LNCaP clone FGC (cell line): ENCODE data around the gene INO80B.

Source experiments
- DNase-seq: peaks from one replicate; pipeline ENCODE4 v3.0.0-alpha.2; 2011; ENCODE audit warnings: low read depth
- H3K4me3 ChIP-seq: 2 replicates; pipeline ENCODE4 v1.5.1; 2011; ENCODE audit warnings: mild to moderate bottlenecking, low read depth, low read length, control low read depth
- TF ChIP-seq, protein P1 (sequence below): IDR thresholded peaks from 2 replicates; pipeline ENCODE4 v1.5.1; 2012; ENCODE audit warnings: mild to moderate bottlenecking; ENCODE audit not compliant: control insufficient read depth, insufficient read depth; ENCODE audit errors: extremely low read depth

Gene INO80B

DNA sequence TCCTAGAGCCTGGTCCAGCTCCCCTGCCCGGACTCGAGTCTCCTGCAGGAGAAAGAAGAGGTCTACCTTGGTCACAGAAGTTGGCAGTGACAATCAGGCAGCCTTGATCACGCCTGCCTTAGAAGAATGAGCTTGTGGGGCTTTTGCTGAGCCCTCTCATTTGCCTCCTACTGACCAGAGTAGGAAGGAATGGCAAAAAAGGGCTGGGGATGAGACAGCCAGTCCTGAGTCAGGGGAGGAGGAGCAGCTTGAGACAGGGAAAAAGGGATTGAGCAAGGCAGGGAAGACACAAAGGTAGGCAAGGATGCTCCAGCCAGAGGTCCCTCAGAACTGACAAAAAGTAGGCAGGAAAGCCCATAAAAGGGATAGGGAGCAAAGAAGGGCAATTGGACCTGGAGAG is 27.3 kb upstream of the INO80B start:
- TF ChIP-seq, protein P1, sequence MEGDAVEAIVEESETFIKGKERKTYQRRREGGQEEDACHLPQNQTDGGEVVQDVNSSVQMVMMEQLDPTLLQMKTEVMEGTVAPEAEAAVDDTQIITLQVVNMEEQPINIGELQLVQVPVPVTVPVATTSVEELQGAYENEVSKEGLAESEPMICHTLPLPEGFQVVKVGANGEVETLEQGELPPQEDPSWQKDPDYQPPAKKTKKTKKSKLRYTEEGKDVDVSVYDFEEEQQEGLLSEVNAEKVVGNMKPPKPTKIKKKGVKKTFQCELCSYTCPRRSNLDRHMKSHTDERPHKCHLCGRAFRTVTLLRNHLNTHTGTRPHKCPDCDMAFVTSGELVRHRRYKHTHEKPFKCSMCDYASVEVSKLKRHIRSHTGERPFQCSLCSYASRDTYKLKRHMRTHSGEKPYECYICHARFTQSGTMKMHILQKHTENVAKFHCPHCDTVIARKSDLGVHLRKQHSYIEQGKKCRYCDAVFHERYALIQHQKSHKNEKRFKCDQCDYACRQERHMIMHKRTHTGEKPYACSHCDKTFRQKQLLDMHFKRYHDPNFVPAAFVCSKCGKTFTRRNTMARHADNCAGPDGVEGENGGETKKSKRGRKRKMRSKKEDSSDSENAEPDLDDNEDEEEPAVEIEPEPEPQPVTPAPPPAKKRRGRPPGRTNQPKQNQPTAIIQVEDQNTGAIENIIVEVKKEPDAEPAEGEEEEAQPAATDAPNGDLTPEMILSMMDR: no peak
- DNase-seq: no peak

DNA sequence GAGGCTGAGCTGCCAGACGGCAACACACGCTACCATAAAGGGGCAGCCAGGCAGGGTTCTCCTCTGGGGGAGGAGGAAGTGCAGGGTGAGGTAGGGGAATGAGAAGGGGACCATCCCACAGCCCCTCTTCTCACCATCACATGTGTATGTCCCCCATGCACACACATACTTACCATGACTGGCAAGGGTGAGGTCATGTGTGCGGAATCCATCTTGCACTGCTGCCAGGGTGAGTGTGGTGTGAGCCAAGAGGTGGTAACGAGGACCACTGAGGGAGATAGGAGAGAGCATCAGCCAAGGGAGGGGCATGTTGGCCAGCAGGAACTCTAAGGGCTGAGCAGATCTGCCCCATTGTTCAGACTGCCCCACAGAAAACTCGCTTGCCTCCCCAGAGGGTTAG is 26.2 kb upstream of the INO80B start:
- H3K4me3 ChIP-seq: no peak overlapping the region
- no peak for DNase-seq
- TF ChIP-seq, protein P1: no peak

More for the DNA sequence above, 27.3 kb upstream of the INO80B start:
- no peak overlapping the region for H3K4me3 ChIP-seq

DNA sequence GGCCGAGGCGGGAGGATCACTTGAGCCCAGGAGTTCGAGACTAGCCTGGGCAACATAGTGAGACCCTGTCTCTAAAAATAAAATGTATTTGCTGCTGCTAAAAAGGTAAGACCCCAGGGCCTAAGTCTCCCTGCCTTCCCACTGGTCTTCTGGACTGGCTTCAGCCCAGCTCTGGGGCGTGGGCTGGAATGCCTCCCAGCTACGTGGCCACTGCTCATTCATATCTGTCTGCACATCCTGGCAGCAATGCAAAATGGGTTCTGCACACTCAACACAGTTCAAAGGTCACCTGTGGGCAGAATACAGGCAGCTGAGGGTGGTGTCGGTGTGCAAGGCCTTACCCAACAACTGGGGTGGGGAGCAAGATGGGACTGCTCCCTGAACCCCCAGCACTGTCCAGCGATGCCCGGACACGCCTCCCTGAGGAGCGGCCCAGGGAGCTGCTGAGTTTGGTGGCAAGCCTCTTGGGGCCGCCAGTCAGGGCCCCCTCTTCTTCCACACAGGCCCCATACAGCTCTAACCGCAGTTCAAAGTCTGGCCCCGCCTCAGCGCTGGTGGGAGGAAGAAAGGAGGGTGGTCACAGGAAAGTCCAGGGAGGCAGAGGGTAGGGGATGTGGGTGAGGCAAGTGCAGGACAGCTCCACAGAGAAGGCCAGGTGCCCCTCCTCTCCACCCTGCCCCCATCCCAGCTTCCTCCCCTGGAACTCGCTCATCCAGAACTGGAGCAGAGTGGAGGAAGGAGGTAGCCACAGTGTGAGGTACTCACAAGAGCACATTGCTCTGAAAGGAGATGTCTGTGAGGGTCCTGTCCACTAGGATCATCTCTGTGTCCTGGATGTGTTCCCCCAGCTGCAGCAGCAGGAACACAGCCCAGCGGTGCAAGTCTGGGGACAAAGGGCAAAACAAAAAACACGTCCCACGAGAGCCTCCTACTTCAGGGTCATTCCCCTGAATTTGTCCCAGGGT is 25.1 kb upstream of the INO80B start:
- TF ChIP-seq, protein P1: no peak
- DNase-seq: no peak
- no peak overlapping the region for H3K4me3 ChIP-seq

DNA sequence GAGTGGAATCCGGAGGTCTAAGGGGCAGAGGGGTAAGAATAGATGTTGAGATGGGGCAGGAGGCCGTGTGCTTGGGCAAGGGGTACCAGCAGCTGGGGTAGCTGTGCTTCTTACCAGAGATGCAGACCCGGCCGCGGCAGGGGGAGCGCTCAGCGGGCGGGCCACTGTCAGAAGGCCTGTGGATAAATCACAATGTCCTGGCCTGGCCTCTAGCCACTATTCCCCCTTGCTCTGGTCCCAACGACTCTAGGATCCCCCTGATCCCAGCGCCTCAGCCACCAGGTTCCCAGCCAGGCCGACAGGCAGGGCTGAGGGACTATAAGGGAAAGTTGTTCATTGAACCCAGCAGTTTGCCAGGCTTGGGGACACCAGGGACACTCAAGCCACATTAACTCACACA is 24.4 kb upstream of the INO80B start:
- TF ChIP-seq, protein P1: no peak

DNA sequence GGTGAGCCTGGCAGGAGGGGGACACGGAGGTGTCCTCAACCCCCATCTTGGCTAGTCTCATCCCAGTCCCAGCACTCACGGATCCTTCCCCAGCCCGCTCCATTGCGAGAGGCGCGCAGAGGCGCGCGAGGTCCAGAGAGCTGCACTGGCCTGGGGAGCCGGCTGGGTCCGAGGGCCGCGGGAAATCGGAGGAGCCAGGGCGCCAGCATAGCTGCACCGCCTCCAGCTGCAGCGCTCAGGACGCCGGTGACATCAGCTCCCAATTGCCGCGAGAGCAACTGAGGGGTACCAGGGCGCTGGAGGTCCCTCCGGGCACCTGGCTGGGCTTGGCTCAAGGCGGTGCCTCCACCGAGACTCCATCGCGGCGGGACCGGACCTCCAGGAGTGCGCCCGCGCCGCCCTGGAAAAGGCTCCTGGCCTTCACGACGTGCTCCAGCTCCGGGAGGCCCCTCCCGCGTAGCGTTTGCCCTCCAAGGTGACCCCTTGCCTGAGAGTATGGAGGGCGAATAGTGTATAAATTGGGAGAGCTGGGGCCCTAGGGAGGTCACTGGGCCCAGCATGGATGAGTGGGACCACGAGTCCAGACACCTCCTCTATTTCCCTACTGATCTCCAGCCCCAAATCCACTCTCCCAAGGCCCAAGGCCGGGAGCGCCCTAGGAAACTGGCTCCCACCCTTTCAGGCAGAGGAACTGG is 18.6 kb upstream of the INO80B start:
- TF ChIP-seq, protein P1: no peak
- no peak for DNase-seq
- no peak overlapping the region for H3K4me3 ChIP-seq

More for the DNA sequence above, 24.4 kb upstream of the INO80B start:
- no peak overlapping the region for H3K4me3 ChIP-seq
- no peak for DNase-seq

DNA sequence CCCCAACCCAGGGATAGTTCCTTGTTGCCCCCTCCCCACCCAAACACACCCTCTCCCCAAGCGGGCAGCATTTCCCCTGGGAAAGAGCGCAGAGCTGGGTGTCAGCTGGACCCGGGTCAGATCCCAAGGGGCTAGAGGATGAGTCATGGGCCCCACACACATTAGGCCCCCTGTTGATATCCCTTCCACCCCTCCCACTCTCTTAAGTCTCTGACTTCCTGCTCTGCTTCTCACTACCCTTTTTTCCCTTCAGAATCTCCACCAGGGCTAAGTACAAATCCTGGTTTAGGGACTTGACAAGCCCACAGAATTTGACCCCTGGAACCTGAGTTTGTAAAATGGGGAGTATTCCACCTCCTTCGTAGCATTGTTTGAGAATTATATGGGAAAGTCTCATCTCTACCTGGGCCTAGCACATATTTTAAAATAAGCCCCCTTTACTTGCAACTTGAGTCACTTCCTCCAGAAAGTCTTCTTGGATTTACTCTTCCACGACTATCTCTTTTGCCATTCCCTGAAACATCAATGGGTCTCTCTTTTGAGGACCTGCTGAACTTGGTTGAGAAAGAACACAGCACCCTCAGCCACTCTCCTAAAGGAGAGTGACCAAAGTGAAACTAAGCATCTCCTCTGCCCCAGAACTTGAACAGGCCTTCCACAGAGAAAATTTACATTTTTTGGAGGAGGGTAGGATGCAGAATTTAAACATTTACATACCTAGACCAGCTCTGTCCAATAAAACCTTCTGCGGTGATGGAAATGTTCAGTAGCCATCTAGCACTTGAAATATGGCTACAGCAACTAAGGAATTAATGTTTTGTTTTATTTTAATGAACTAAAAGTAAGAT is 17.8 kb upstream of the INO80B start:
- TF ChIP-seq, protein P1: no peak
- no peak for DNase-seq

More for the DNA sequence above, 17.8 kb upstream of the INO80B start:
- H3K4me3 ChIP-seq: no peak overlapping the region
